ENCODE results near the gene PODXL2.
"Not testable (repeated sequence)": the region's sequence is repeated elsewhere in the genome, so short reads cannot be mapped to it uniquely, and the experiment has no call there.

Gene PODXL2

GRCh38 chr3:127699416-127700300, 70.7 kb downstream of the PODXL2 start:
- TF ChIP-seq TAF1 (IDR thresholded peaks at IDR 0.05; ENCODE audit: borderline replicate concordance, low read depth, low read length) (no peak), POLR2AphosphoS5 (IDR thresholded peaks at IDR 0.05; ENCODE audit: low read depth, low read length) (no peak), POLR2A (IDR thresholded peaks at IDR 0.05; ENCODE audit: low read depth, low read length) (no peak)
- FAIRE-seq, result no peak
- DNase-seq (ENCODE audit: insufficient read length), result no peak

GRCh38 chr3:127700406-127700805, 71.4 kb downstream of the PODXL2 start:
- DNase-seq (ENCODE audit: insufficient read length) (no peak), FAIRE-seq (no peak)
- TF ChIP-seq POLR2AphosphoS5 (IDR thresholded peaks at IDR 0.05; ENCODE audit: low read depth, low read length) (no peak), POLR2A (IDR thresholded peaks at IDR 0.05; ENCODE audit: low read depth, low read length) (no peak)

- no peak for FAIRE-seq
- TF ChIP-seq TAF1 (IDR thresholded peaks at IDR 0.05; ENCODE audit: borderline replicate concordance, low read depth, low read length) (no peak), POLR2AphosphoS5 (IDR thresholded peaks at IDR 0.05; ENCODE audit: low read depth, low read length) (no peak), POLR2A (IDR thresholded peaks at IDR 0.05; ENCODE audit: low read depth, low read length) (no peak)
Observed at GRCh38 chr3:127701280-127701911, 72.4 kb downstream of the PODXL2 start.

GRCh38 chr3:127702151-127702578, 73.2 kb downstream of the PODXL2 start:
- FAIRE-seq (no peak), DNase-seq (ENCODE audit: insufficient read length) (no peak)
- TF ChIP-seq POLR2A (IDR thresholded peaks at IDR 0.05; ENCODE audit: low read depth, low read length), result no peak
- TF ChIP-seq TAF1 (IDR thresholded peaks at IDR 0.05; ENCODE audit: borderline replicate concordance, low read depth, low read length), result no peak
- TF ChIP-seq POLR2AphosphoS5 (IDR thresholded peaks at IDR 0.05; ENCODE audit: low read depth, low read length), result no peak

More at GRCh38 chr3:127701280-127701911, 72.4 kb downstream of the PODXL2 start:
- no peak for DNase-seq (ENCODE audit: insufficient read length)

GRCh38 chr3:127704840-127705239, 75.9 kb downstream of the PODXL2 start:
- not testable (repeated sequence) for FAIRE-seq; DNase-seq (ENCODE audit: insufficient read length)

- TF ChIP-seq POLR2A (IDR thresholded peaks at IDR 0.05; ENCODE audit: low read depth, low read length) (no peak), TAF1 (IDR thresholded peaks at IDR 0.05; ENCODE audit: borderline replicate concordance, low read depth, low read length) (no peak), POLR2AphosphoS5 (IDR thresholded peaks at IDR 0.05; ENCODE audit: low read depth, low read length) (no peak)
- no peak for DNase-seq (ENCODE audit: insufficient read length)
- FAIRE-seq, result no peak
Observed at GRCh38 chr3:127706312-127706711, 77.3 kb downstream of the PODXL2 start.

- TF ChIP-seq POLR2AphosphoS5 (IDR thresholded peaks at IDR 0.05; ENCODE audit: low read depth, low read length) (no peak), TAF1 (IDR thresholded peaks at IDR 0.05; ENCODE audit: borderline replicate concordance, low read depth, low read length) (no peak), POLR2A (IDR thresholded peaks at IDR 0.05; ENCODE audit: low read depth, low read length) (no peak)
- FAIRE-seq (no peak), DNase-seq (ENCODE audit: insufficient read length) (no peak)
Observed at GRCh38 chr3:127706785-127707351, 77.9 kb downstream of the PODXL2 start.

GRCh38 chr3:127707851-127708411, 78.9 kb downstream of the PODXL2 start:
- FAIRE-seq (no peak), DNase-seq (ENCODE audit: insufficient read length) (no peak)
- no peak for TF ChIP-seq TAF1 (IDR thresholded peaks at IDR 0.05; ENCODE audit: borderline replicate concordance, low read depth, low read length)
- no peak for TF ChIP-seq POLR2AphosphoS5 (IDR thresholded peaks at IDR 0.05; ENCODE audit: low read depth, low read length)
- no peak for TF ChIP-seq POLR2A (IDR thresholded peaks at IDR 0.05; ENCODE audit: low read depth, low read length)

- DNase-seq (ENCODE audit: insufficient read length), result no peak
- no peak for FAIRE-seq
- TF ChIP-seq POLR2AphosphoS5 (IDR thresholded peaks at IDR 0.05; ENCODE audit: low read depth, low read length), result no peak
- no peak for TF ChIP-seq TAF1 (IDR thresholded peaks at IDR 0.05; ENCODE audit: borderline replicate concordance, low read depth, low read length)
- no peak for TF ChIP-seq POLR2A (IDR thresholded peaks at IDR 0.05; ENCODE audit: low read depth, low read length)
Observed at GRCh38 chr3:127708837-127709236, 79.9 kb downstream of the PODXL2 start.

GRCh38 chr3:127709320-127710060, 80.5 kb downstream of the PODXL2 start:
- no peak for FAIRE-seq
- DNase-seq (ENCODE audit: insufficient read length), result no peak
- TF ChIP-seq POLR2A (IDR thresholded peaks at IDR 0.05; ENCODE audit: low read depth, low read length), result no peak
- TF ChIP-seq POLR2AphosphoS5 (IDR thresholded peaks at IDR 0.05; ENCODE audit: low read depth, low read length), result no peak
- TF ChIP-seq TAF1 (IDR thresholded peaks at IDR 0.05; ENCODE audit: borderline replicate concordance, low read depth, low read length), result no peak
